Neural cell (in vitro differentiated cells): ENCODE measurements around the gene PRCP.

Experiments used
- CTCF ChIP-seq: fragments of 450-650 bp; IDR thresholded peaks from 2 replicates; pipeline ENCODE4 v1.5.1; 2014; ENCODE audit warnings: antibody characterized with exemption, mild to moderate bottlenecking, moderate library complexity; ENCODE audit not compliant: poor library complexity, severe bottlenecking
- EP300 ChIP-seq: fragments of 450-650 bp; conservative IDR thresholded peaks from 2 replicates; pipeline ENCODE4 v1.6.1; 2014; ENCODE audit warnings: antibody characterized with exemption, mild to moderate bottlenecking, moderate library complexity; ENCODE audit not compliant: poor library complexity, severe bottlenecking
- EZH2 ChIP-seq: fragments of 200-600, 300-800 bp; shearing (Covaris generic), sonication (generic); IDR thresholded peaks from 2 replicates; pipeline ENCODE4 v1.6.1; 2014; ENCODE audit warnings: antibody characterized with exemption, low read length, borderline replicate concordance, mild to moderate bottlenecking; ENCODE audit not compliant: insufficient read depth, poor library complexity, severe bottlenecking
- POLR2AphosphoS5 ChIP-seq: IDR thresholded peaks from 2 replicates; pipeline ENCODE4 v1.6.1; 2012
- REST ChIP-seq: IDR thresholded peaks from 2 replicates; pipeline ENCODE4 v1.6.1; 2012; ENCODE audit warnings: borderline replicate concordance
- TAF1 ChIP-seq: IDR thresholded peaks from 2 replicates; pipeline ENCODE4 v1.6.1; 2012; ENCODE audit warnings: low read depth

GRCh38 chr11:82901922-82902485, 1.8 kb upstream of the PRCP start:
- TF ChIP-seq CTCF, result no peak
- TF ChIP-seq REST, result no peak
- TF ChIP-seq EP300, result no peak
- TF ChIP-seq POLR2AphosphoS5, result no peak
- TF ChIP-seq EZH2, result no peak
- TF ChIP-seq TAF1, result no peak
